IPS-20b (cell line): ENCODE measurements around the gene ABCF3.

Experiments
- H3K27ac ChIP-seq: one replicate; pipeline ENCODE4 v1.5.1; 2013; ENCODE audit warnings: low read length
- H3K27me3 ChIP-seq: 2 replicates; pipeline ENCODE4 v1.6.1; 2013; ENCODE audit warnings: mild to moderate bottlenecking, low read length, inconsistent platforms; ENCODE audit not compliant: insufficient read depth
- H3K36me3 ChIP-seq: 2 replicates; pipeline ENCODE4 v1.6.1; 2013; ENCODE audit warnings: low read depth, mild to moderate bottlenecking, inconsistent platforms, low read length, moderate library complexity; ENCODE audit not compliant: insufficient read depth
- H3K4me1 ChIP-seq: 2 replicates; pipeline ENCODE4 v1.6.1; 2013; ENCODE audit warnings: mild to moderate bottlenecking, control low read depth, inconsistent platforms, low read length, moderate library complexity; ENCODE audit not compliant: insufficient read depth
- H3K4me3 ChIP-seq: 2 replicates; pipeline ENCODE4 v1.5.1; 2013; ENCODE audit warnings: mild to moderate bottlenecking, low read length, inconsistent platforms
- H3K9ac ChIP-seq: 2 replicates; pipeline ENCODE4 v1.6.1; 2013; ENCODE audit warnings: low read depth, mild to moderate bottlenecking, inconsistent platforms, low read length, moderate library complexity
- H3K9me3 ChIP-seq: 2 replicates; pipeline ENCODE4 v1.6.1; 2013; ENCODE audit warnings: mild to moderate bottlenecking, low read depth, low read length, inconsistent platforms; ENCODE audit not compliant: insufficient read depth

Gene ABCF3

DNA sequence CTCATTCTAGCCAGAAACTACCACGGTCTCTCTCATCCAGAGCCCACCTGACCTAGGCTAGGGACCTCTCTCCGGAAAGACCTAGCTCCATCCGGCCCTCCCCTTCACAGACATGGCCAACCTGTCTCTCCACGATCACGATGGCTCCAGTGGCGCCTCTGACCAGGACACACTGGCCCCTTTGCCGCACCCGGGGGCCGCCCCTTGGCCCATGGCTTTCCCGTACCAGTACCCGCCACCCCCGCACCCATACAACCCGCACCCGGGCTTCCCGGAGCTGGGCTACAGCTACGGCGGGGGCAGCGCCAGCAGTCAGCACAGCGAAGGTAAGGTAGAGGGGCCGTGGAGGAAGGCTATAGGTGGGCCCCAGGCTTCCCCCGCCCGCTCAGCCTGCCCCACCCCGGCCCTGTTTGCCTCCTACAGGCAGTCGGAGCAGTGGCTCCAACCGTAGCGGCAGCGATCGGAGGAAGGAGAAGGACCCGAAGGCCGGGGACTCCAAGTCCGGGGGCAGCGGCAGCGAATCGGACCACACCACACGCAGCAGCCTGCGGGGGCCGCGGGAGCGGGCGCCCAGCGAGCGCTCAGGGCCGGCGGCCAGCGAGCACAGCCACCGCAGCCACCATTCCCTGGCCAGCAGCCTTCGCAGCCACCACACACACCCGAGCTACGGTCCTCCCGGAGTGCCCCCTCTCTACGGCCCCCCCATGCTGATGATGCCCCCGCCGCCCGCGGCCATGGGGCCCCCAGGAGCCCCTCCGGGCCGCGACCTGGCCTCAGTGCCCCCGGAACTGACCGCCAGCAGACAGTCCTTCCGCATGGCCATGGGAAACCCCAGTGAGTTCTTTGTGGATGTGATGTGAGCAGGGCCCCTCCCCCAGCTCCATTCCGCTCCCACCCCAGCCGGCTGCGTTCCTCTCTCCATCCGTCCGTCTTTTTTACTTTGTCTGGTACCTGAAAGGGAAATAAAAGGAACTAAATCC lies 15.8 kb upstream of the ABCF3 start:
- no peak overlapping the region for H3K4me3 ChIP-seq
- no peak overlapping the region for H3K27ac ChIP-seq
- no peak overlapping the region for H3K9ac ChIP-seq
- H3K27me3 ChIP-seq: no peaks in the 10 kb centered on the region
- H3K36me3 ChIP-seq: peaks cover 67% of the 10 kb centered on the region
- H3K9me3 ChIP-seq: no peaks in the 10 kb centered on the region
- H3K4me1 ChIP-seq: 0 out of 2 replicates have a peak, but pooled peaks cover 4% of the 10 kb centered on the region

DNA sequence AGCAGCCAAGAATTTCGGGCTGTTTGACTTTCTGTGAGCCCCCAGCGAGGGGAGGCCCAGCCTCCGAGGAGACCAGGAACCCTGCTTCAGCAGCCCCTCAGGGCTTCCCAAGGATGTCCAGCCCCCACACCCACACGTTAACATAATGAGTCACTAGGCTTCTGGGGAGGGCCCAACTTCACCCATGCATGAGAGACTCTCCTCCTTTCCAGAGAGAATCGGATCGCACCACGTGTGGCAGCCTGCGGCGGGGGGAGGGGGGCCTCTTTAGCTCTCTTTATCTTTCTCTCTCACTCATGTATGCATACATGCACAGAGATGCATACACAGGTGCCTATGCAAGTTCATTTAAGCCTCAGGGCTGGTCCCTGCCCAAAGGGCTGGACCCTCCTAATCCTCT lies 14.4 kb upstream of the ABCF3 start:
- H3K27me3 ChIP-seq: no peaks in the 10 kb centered on the region
- H3K4me3 ChIP-seq: no peak overlapping the region
- H3K36me3 ChIP-seq: peaks cover 53% of the 10 kb centered on the region
- no peak overlapping the region for H3K27ac ChIP-seq
- H3K4me1 ChIP-seq: peaks cover 10% of the 10 kb centered on the region; the same call in 1 of the 2 replicates
- no peaks in the 10 kb centered on the region for H3K9me3 ChIP-seq
- H3K9ac ChIP-seq: no peak overlapping the region

DNA sequence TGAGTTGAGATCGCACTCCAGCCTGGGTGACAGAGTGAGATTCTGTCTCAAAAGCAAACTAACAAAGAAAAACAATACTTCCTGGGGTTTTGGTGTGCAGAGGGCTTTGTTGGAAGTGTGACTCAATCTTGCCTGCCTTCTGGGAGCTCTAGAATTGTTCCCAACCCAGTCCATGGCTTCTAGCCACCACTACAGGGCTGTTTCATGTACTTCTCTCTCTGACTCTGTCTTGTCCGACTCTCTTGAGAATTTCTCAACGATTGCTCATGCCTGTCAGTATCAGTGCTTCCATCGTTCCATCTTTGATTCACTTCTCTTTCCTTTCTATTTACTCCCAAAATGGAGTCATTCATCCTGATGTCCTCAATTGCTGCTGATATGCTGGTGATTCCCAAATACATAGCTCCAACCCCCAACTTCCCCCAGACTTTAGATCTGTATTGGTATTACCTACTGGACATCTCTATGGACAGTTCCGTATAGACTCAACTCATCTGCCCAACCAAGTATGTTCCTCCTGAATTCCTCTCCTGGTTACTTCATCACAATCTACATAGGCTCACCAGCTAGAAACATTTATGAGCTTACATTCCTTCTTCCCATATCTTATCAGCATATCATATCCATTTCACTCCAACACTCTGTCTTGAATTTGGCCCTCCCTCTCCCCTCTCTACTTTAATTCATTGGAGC lies 13.2 kb upstream of the ABCF3 start:
- H3K9me3 ChIP-seq: no peaks in the 10 kb centered on the region
- H3K36me3 ChIP-seq: peaks cover 51% of the 10 kb centered on the region
- no peak overlapping the region for H3K4me3 ChIP-seq
- peaks cover 19% of the 10 kb centered on the region for H3K4me1 ChIP-seq
- H3K27ac ChIP-seq: no peak overlapping the region
- no peak overlapping the region for H3K9ac ChIP-seq
- H3K27me3 ChIP-seq: no peaks in the 10 kb centered on the region

DNA sequence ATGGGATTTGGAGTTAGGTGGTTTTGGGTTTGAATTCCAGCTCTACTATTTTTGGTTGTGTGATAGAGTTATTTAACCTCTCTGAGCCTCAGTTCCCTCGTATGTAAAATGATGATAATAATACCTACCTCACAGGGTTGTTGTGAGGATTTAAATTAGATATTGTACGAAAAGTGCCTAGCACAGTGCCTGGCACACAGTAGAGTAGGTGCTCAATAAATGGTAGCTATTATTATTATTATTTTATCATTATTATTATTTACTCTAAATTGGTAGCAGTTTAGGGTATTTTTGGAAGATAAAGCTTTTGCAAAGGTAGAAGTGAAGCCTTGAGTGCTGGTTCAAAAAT lies 12.7 kb upstream of the ABCF3 start:
- H3K9ac ChIP-seq: no peak overlapping the region
- H3K27ac ChIP-seq: no peak overlapping the region
- H3K36me3 ChIP-seq: peaks cover 51% of the 10 kb centered on the region
- H3K4me3 ChIP-seq: no peak overlapping the region
- peaks cover 19% of the 10 kb centered on the region for H3K4me1 ChIP-seq
- no peaks in the 10 kb centered on the region for H3K27me3 ChIP-seq
- H3K9me3 ChIP-seq: no peaks in the 10 kb centered on the region

DNA sequence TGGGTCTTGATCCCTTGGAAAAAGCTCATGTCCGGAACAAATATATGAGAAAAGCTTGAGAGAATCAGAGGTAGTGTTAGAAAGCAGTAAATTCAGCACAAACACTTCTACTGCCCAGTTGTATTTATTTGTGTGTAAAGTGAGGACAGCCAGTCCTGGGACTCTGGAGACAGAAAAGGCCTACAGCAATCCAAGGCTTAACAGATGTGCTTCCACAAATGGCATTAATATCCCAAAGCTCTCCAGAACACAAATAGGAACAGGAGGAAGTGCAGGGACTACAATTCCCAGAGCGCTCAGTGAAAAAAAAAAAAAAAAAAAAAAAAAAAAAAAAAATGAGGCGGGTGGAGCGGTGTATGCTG lies 11.7 kb upstream of the ABCF3 start:
- Histone ChIP-seq H3K4me3 (no peak overlapping the region), H3K4me1 (peaks cover 19% of the 10 kb centered on the region), H3K27ac (no peak overlapping the region), H3K27me3 (no peaks in the 10 kb centered on the region), H3K9ac (no peak overlapping the region), H3K9me3 (no peaks in the 10 kb centered on the region), H3K36me3 (peaks cover 51% of the 10 kb centered on the region)

DNA sequence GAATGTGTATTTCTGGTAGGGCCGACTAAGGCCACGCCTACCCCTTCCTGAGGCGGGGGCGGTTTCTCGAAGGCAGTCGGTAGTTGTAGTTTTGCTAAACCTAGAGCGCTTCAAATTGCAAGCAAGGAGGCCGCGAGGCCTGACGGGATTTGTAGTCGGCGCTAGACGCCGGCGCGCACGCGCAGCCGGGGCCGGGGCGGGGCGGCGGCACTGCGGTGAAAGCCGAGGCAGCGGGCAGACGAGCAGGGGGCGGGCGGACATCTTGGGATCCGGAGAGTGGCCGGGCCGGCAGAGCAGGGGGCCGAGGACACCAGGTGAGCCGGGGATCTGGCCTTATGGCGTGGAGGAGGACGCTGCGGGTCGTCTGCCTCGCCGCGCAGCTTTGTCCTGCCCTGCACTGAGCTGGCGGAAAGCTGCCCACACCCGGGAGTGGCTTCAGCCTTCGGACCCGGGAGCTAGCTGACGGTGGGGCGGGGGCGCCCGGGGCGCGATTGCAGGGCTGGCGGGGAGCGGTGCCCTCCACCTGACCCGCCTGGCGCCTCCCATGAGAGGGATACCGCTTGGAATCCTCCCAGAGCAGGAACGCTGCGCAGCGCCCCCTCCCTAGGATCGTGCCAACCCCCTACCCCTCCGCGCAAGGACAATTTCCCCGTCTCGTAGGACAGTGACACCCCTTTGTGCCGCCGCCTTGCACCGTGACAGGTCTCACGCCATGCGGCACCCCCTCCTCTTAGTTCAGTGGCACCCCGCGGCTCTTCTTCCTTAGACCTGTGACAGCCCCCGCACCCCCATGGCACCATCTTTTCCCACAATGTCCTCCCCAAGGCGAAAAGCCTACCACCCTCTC lies 11.1 kb upstream of the ABCF3 start, which contains the start of gene AP2M1:
Gene AP2M1 (plus strand): TSS at position 210 of the 847 bp plus-strand sequence. CDS start 2,139 bp downstream, outside the sequence.
- H3K36me3 ChIP-seq: peaks cover 54% of the 10 kb centered on the region
- H3K9me3 ChIP-seq: no peaks in the 10 kb centered on the region
- peak within 1 kb of the TSS; percentile 96; the same call in 1 of the 2 replicates for H3K9ac ChIP-seq
- H3K27me3 ChIP-seq: no peaks in the 10 kb centered on the region
- H3K4me3 ChIP-seq: peak within 1 kb of the TSS; percentile 87
- peaks cover 19% of the 10 kb centered on the region for H3K4me1 ChIP-seq
- H3K27ac ChIP-seq: peak within 1 kb of the TSS; percentile 92

DNA sequence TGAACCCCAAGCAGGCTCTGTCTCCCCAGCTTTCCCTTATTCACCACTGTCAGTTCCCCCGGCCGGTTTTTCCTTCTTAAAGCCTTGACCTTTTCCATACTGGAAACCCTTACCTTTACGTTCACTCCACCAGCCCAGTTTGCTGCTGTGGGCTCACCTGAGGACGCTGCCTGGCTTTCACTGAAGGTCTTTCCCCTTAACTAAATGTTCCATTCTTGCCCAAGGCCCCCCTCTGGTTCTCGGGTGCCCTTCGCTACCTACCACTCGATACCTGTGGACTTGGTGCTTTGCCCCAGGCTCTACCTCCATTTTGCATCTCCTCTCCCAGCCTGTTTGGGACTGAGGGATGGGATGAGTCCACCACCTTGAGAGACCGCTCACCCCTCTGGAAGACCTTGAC lies 10.5 kb upstream of the ABCF3 start:
- Histone ChIP-seq H3K4me1 (peaks cover 19% of the 10 kb centered on the region), H3K27ac (peak overlapping the region; percentile 92), H3K4me3 (peak overlapping the region; percentile 87), H3K36me3 (peaks cover 59% of the 10 kb centered on the region), H3K9me3 (no peaks in the 10 kb centered on the region), H3K27me3 (no peaks in the 10 kb centered on the region), H3K9ac (peak overlapping the region; percentile 96)

DNA sequence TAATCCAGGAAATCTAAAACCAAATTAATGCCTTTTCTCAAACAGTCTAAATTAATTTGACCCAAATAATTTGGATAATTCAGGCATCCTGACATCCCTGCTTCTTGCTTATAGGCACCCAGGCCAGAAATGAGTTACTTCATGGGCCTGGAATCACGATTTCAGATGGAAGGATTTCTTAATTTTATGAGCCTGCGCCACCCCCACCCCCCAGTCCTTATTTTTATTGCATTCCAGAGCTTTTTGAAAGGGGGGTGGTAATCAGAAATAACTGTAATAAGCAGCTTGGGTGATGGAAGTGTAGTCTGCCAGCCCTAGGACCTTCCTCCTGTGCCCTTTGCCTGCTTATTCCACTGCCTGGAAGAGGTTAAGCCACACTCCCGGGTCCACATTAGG lies 10.0 kb upstream of the ABCF3 start:
- Histone ChIP-seq H3K4me3 (peak overlapping the region; percentile 87), H3K9me3 (no peaks in the 10 kb centered on the region), H3K36me3 (peaks cover 59% of the 10 kb centered on the region), H3K27me3 (no peaks in the 10 kb centered on the region), H3K27ac (peak overlapping the region; percentile 92), H3K4me1 (peaks cover 18% of the 10 kb centered on the region), H3K9ac (peak overlapping the region; percentile 96)

DNA sequence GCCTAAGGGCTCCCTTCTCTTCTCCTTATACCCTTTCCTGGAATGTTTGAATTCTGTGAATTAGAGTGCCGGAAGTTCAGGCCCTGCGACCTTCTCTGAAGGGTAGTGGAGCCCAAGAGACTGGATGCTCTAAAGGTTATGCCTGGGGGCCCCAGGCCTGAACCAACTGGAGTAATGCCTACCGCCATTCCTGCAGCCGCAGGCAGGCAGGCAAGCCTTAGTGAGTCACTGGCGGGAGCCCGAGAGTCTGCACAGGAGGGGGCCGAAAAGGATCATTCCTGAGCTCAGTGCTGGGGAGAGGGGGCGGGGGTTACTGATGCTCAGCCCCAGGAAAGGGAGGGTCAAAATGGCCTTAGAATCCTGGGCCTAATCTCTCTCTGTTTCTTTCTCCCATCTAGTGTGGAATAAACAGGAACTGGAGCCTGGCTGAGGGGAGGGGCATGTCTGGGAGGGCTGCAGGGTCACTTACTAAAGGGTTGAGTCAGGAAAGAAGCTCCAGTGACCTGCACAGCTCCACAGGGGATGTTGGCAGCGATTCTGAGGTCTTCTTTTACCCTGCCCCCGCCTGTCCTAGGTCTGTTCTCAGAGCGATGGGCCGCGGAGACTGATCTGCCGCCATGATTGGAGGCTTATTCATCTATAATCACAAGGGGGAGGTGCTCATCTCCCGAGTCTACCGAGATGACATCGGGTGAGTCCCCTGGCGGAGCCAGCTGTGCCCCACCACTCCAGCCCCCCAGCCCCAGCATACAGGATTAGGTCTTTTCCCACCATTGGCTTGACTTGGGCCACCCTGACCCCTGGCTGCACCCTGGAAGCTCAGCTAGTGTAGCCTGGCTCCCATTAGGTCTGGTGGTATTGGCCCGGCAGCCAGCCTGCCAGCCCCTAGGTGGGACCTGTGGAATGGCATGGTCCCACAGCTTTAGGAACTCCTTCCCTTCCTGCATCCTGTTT lies 9.3 kb upstream of the ABCF3 start:
- Histone ChIP-seq H3K9me3 (no peaks in the 10 kb centered on the region), H3K9ac (peak overlapping the region; percentile 96), H3K4me1 (peaks cover 15% of the 10 kb centered on the region), H3K36me3 (peaks cover 59% of the 10 kb centered on the region), H3K4me3 (peak overlapping the region; percentile 87), H3K27ac (peak overlapping the region; percentile 92), H3K27me3 (no peaks in the 10 kb centered on the region)

DNA sequence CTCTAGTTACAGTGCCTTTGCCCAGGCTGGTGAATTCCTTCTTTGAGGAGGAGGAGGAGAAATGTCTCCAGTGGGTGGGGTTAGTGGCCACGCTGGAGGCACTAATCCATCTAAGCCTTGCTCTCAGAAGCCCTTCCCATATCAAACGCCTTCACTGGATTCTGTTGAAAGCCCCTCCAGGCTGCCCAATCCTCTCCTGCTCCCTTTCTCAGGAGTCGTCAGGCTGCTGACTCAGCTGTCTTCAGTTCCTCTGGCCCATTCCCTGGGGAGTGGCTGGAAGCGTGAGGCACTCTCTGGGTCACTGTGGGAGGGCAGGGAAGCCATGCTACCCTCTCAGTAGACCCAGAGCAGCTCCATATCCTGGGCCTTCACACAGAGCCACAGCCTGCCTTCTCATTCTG lies 8.7 kb upstream of the ABCF3 start:
- Histone ChIP-seq H3K27ac (peak overlapping the region; percentile 92), H3K4me1 (peaks cover 15% of the 10 kb centered on the region), H3K4me3 (peak overlapping the region; percentile 87)

More for the DNA sequence above, 8.7 kb upstream of the ABCF3 start:
- H3K9me3 ChIP-seq: no peaks in the 10 kb centered on the region
- peaks cover 59% of the 10 kb centered on the region for H3K36me3 ChIP-seq
- H3K27me3 ChIP-seq: no peaks in the 10 kb centered on the region
- peak overlapping the region; percentile 96; the same call in 1 of the 2 replicates for H3K9ac ChIP-seq
